A673 (cell line): Measurements from ENCODE around the gene VSIR.

ENCODE experiments used
- CTCF ChIP-seq: fragments of 300-800, 200-600 bp; sonication (generic); conservative IDR thresholded peaks from 2 replicates; pipeline ENCODE4 v1.5.1; 2017; ENCODE audit warnings: low read depth, mild to moderate bottlenecking, antibody characterized with exemption, low read length, moderate library complexity, mixed read lengths
- EZH2 ChIP-seq: fragments of 200-600 bp; sonication (generic); IDR thresholded peaks from 2 replicates; pipeline ENCODE4 v1.6.1; 2017; ENCODE audit warnings: borderline replicate concordance, low read depth, mild to moderate bottlenecking, mixed read lengths, antibody characterized with exemption, low read length; ENCODE audit not compliant: poor library complexity, severe bottlenecking

- TF ChIP-seq CTCF = no peak
- no peak for TF ChIP-seq EZH2
These were observed 29.6 kb upstream of the VSIR start for GRCh38 chr10:71802715-71803488.
